ENCODE results near the gene UGT1A6. TPM values are rescaled to one million over a fixed set of nuclear protein-coding genes. Genes with fewer than 3 reads are reported as not detected.
A peak's percentile ranks its signal among the peaks of the same experiment; 100 is the strongest.

Gene UGT1A6
- total and polyA plus RNA-seq, 8 donors = 0.10 to 1.7 (median 0.16) TPM; not detected in 3

- Histone ChIP-seq H3K36me3 (no peaks in the 10 kb centered on the region), H3K27me3 (no peaks in the 10 kb centered on the region), H3K9me3 (no peaks in the 10 kb centered on the region), H3K4me3 (no peak overlapping the region), H3K27ac (no peak overlapping the region), H3K4me1 (no peaks in the 10 kb centered on the region)
- no peak for TF ChIP-seq CTCF (IDR thresholded peaks at IDR 0.05)
- ATAC-seq (no peak), DNase-seq (no peak)
- intact Hi-C loops (cut with DNase I) = no loop called here
Observed at GRCh38 chr2:233702238-233702637, 9.5 kb downstream of the UGT1A6 start.

GRCh38 chr2:233705911-233706506 is 13.3 kb downstream of the UGT1A6 start:
- DNase-seq (no peak), ATAC-seq (peak; percentile 88)
- intact Hi-C loops (cut with DNase I) = no loop called here
- Histone ChIP-seq H3K4me1 (no peaks in the 10 kb centered on the region), H3K36me3 (no peaks in the 10 kb centered on the region), H3K27ac (no peak overlapping the region), H3K4me3 (no peak overlapping the region), H3K9me3 (no peaks in the 10 kb centered on the region), H3K27me3 (no peaks in the 10 kb centered on the region)
- no peak for TF ChIP-seq CTCF (IDR thresholded peaks at IDR 0.05)

- intact Hi-C loops (cut with DNase I) = no loop called here
- no peak overlapping the region for H3K4me3 ChIP-seq
- no peaks in the 10 kb centered on the region for H3K4me1 ChIP-seq
- H3K27ac ChIP-seq = no peak overlapping the region
- no peaks in the 10 kb centered on the region for H3K36me3 ChIP-seq
- TF ChIP-seq CTCF (IDR thresholded peaks at IDR 0.05) = no peak
- DNase-seq (no peak), ATAC-seq (no peak)
- no peaks in the 10 kb centered on the region for H3K9me3 ChIP-seq
- H3K27me3 ChIP-seq = no peaks in the 10 kb centered on the region
Observed at GRCh38 chr2:233706720-233707119, 14.0 kb downstream of the UGT1A6 start.

- ATAC-seq = no peak
- Histone ChIP-seq H3K4me1 (no peaks in the 10 kb centered on the region), H3K9me3 (no peaks in the 10 kb centered on the region), H3K4me3 (no peak overlapping the region), H3K27ac (no peak overlapping the region), H3K27me3 (no peaks in the 10 kb centered on the region), H3K36me3 (no peaks in the 10 kb centered on the region)
- TF ChIP-seq CTCF (IDR thresholded peaks at IDR 0.05) = no peak
- intact Hi-C loops (cut with DNase I) = no loop called here
- no peak for DNase-seq
Observed at GRCh38 chr2:233707940-233708644, 15.4 kb downstream of the UGT1A6 start.

GRCh38 chr2:233708942-233709341 is 16.3 kb downstream of the UGT1A6 start:
- Histone ChIP-seq H3K36me3 (no peaks in the 10 kb centered on the region), H3K4me1 (no peaks in the 10 kb centered on the region), H3K27ac (no peak overlapping the region), H3K27me3 (no peaks in the 10 kb centered on the region), H3K4me3 (no peak overlapping the region), H3K9me3 (no peaks in the 10 kb centered on the region)
- no peak for ATAC-seq
- intact Hi-C loops (cut with DNase I) = no loop called here
- no peak for DNase-seq
- no peak for TF ChIP-seq CTCF (IDR thresholded peaks at IDR 0.05)

All from left lung (tissue), 10 donors.